Superior temporal gyrus (tissue), 1 donor: ENCODE measurements around the gene ZFP1.
A peak's percentile ranks its signal among the peaks of the same experiment; 100 is the strongest.

Experiments
- DNase-seq: peaks from one replicate; pipeline ENCODE4 v3.0.0-alpha.2; 2016; ENCODE audit errors: extremely low spot score

The ZFP1 gene

DNA sequence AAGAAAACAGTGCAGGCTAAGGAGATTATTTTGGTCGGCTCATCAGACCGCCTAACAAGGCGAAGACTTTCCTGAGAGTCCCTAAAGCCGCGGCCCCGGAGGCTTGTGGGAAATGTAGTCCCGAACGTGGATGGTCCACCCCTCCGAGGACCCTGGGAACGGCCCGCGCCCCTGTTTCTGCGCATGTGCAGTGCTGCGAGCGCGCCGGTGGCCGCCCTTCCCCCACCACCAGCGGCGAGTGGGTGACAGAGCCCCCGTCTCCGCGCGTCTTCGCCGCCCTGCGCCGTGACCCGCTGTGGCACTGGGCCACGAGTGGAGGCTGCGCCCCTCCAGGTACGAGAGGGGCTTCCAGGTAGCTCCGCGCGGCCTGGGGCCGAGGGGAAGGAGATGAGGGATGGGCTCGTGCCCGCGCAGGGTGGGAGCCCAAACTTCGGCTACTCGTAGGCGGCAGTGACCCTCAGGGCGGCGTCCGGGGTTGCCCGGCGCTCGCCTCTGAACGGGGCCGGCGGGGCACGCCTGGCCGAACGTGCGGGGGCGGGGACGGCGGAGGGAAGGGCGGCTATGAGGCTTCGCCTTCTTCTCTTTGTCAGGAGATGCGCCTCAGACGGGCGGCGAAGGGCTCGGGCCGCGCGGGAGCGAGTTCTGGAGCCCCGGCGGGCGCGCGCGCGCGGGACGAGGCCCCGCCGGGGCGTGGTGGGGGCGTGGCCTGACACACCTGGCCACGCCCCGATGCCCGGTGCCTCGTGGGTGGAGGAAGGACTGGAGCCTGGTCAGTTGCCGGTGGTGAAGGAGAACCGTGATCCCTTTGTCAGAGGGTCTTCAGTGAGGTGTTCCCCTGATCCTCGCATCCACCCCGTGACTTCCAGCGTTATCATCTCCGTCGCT, at the start of gene ZFP1:
Gene ZFP1 (plus strand): TSS at position 214 of the 885 bp plus-strand sequence. CDS start 4,428 bp downstream, outside the sequence.
- DNase-seq = peak; percentile 95

GRCh38 chr16:75099075-75099667, 49.2 kb upstream of the ZFP1 start:
- DNase-seq = no peak

GRCh38 chr16:75099738-75100602, 48.4 kb upstream of the ZFP1 start:
- no peak for DNase-seq

GRCh38 chr16:75100603-75100990, 47.7 kb upstream of the ZFP1 start:
- DNase-seq = no peak

- DNase-seq = no peak
Observed at GRCh38 chr16:75101635-75102034, 46.7 kb upstream of the ZFP1 start.

GRCh38 chr16:75102595-75102994, 45.7 kb upstream of the ZFP1 start:
- no peak for DNase-seq

GRCh38 chr16:75103994-75104393, 44.3 kb upstream of the ZFP1 start:
- no peak for DNase-seq

DNA sequence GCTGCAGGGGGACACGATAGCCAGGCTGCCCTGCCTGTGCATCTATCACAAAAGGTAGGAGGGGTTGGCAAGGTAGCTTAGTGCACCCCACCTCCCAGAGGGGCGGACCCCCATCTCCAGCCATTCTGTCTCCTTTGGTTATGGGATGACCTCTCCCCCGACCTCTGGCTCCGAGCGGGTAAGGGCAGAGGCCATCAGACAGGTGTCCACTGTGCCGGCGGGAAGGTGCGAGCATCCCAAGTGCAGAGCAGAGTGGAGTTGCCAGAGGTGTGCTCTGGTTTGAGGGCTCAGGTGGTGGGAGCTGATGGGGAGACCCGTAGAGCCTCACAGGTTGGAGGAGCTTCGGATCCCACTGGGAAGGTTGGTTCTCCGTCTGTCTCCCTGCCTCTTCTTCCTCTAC, 43.5 kb upstream of the ZFP1 start:
- no peak for DNase-seq

DNA sequence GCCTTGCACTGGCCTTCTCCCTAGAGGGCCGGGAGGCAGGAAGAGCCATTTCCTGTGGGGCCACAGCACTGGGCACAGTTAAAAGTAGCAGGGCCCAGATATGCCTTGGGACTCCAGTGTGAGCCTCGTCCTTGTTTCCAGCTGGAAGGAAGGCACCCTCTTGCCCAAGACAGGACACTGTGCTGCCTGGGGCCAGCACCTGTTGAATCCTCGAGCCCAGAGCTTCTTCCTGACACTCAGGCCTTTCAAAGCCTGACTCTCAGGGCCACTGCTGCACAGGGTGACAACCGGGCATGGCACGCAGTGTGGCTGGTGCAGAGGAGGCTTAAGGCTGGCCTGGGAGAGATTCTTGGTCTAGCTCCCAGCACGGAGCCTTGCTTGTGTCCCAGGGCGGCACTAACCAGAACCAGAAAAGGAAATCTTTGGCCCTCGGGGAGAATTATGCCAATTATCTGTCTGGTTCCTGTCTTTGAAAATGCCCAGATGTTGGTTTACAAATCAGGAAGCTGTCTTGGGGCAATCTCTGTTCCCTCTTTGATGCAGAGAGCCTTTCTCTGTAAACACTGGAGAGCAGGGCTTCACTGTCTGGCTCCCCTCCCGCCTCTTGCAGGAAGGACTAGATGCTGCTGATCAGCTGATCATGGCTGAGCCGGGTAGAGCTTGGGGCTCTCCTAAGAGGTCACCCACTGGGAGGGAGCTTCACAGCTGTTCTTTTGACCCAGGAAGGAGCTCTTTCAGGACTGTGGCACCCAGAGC, 42.8 kb upstream of the ZFP1 start:
- DNase-seq = peak; percentile 74

DNA sequence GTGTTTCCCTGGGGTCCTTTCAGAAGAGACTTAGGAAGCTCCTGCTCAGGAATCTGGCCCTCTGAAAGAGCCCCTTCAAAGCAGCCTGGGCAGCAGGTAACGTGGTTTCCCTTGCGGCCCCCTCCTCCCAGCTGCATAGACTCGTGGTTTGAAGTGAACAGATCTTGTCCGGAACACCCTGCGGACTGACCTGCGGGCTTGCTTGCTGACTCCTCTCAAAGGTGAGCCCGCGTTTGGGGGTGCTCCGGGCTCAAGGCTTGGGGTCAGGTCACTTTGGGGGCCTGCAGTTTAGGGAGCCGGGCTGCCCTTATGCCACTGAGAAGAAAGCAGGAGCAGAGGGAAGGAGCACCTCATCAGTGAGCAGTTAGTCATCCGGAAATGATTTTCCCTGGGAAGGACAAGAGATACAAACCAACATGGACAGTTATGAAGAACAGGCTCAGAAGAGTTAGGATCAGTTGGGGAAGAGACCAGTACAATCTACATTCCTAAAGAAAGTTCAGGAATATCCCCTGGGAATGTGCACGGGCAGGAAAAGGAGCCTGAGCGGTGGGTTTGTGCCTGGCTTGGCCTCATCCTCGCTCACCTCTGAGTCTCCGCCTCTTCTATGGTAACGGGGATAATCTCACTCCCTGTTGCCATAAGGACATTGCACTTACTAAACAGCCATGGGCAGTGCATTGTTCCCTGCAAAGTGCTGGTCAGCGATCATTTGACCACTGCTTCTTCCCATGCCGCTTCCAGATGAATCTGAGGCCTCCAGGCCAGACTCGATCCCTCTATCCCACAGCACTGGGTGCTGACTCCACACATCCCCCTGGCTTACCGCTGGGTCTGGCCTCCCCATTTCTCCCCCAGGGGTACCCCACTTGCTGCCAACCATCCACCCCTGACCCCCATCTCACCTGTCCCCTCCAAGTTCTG, 41.7 kb upstream of the ZFP1 start:
- DNase-seq = no peak

DNA sequence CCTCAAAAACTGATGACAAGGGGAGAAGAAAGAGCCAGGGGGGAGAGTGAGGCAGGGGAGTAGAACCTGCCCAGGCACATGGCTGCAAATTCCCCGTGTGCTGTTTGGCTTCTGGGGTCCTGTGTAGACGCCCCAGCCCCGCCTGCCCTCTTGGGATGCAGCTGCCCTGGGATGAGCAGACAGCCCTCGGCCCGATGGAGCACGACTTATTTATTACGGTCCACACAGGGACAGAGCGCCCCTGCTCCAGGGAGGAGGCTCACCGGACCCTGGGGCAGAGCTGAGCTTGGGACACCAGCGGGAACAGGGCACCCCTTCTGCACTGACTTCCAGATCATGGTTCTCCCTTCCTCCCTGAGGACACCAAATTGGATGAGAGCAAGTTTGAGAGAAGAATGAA, 40.8 kb upstream of the ZFP1 start:
- DNase-seq = no peak

GRCh38 chr16:75108792-75109731, 39.3 kb upstream of the ZFP1 start:
- DNase-seq = peak; percentile 69

DNA sequence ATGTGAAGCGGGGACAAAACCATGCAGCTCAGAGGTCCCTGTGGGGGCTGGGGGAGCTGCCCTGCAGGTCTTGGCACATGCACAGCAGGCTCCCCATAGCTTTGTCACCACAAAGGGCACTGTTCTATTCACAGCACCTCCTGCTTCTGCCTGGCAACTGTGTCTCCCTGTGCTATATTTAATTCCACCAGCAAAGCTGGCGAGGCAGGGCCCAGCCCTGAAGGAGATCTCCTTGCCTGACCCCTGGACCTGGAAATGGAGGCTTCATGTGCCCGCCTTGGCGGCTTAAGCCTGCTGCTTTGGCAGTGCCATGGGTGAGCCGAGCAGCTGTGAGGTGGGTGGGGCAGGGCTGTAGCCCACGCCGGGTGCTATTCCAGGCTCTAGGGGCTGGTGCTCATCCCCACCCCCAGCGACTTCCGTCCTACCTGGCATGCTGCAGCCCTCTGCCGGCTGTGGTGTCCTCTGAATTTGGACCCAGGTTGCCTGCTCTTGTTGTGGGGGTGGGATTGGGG, 38.5 kb upstream of the ZFP1 start:
- peak; percentile 48 for DNase-seq

DNA sequence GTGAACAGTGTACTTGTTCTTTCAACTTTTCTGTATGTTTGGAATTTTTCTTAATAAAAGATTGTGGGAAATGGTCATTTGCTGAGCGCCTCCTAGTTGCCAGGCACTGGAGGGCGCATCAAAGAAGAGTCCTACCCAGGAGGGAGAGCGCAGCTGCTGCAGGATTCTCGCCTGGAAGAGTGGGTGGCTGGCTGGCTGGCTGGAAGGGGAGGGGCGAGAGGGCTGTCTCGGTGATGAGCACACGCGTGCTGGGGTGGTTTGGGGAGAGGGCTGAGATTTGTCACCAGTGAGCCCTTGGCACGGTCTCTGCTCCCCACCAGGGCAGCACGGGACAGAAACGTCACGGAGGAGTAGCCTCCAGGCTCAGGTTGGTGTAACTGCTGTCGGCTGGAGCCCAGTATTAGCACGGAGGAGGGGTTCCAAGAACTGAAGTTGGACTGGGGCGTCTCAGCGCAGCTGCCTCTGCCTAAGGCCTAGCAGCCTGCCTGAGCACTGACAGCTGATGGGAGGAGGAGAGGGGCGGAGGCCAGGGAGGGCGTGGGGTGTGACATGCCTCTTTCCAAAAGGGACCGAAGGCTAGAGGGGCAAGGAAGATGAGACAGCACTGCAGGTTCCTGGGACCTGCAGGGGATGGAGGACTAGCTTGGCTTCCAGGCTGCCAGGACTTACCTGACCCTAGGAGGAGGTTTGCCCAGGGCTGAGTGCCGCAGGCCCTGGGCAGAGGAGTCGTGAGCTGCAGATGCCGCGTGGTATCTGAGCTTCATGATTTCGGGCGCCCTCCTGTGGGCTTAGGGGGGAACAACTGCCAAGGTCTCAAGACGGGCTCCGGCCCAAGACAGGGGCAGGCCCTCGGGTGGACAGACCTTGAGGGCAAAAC, 37.4 kb upstream of the ZFP1 start:
- peak; percentile 98 for DNase-seq

DNA sequence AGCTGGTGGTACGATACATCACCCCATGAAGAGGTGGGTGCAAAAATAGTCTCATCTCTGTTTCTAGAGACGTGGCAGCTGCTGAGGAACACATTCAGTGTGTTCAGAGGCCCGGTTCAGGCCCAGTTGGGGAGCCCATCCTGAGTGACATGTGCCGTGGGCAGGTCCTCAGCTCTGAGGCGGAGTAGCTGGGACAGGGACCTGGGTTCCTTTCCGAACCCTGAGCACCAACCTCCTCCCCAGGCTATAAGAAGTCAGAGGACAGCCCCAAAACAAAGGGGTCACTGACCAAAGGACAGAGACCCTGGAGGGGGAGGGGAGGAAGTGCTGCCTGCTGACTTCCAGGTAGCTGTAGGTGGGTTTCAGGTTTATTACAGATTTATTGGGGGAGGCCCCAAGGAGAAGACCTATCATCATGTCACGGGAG, 36.8 kb upstream of the ZFP1 start:
- DNase-seq = no peak

DNA sequence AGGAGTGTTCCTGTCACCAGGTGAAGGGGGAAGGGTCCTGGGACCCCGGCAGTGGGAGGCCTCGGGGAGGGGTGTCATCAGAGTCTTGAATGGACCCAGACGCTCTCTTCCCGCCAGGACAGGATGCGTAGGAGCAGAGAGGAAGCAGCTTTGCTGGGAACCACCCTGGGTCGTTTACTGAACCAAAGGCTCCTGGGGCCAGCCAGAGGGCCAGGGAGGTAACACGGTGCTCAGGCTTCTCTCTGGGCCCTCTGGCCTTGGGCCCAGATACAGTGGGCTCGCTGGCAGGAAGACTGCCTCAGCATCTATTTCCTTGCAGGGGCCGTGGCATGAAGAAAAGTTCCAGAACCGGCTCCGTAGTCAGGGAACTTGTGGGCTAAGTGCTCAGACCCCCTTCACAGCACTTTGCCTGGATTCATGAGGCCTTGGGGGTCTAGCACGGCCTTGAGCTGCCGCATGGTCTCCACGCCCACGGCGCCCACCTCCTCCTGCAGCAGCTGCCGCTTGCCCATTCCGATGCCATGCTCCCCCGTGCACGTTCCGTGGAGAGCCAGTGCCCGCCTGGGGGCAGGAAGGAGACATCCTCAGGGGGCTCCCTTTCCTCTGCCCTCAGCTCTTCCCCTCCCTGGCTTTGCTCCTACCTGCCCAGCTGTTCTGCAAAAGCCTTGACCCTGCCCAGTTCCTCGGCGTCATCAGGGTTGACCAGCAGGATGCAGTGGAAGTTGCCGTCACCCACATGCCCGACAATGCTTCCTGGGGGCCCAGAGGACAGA, 36.2 kb upstream of the ZFP1 start:
- DNase-seq = no peak
